H9 (cell line): ENCODE data around the gene CACNA1I. TPM values are rescaled to one million over a fixed set of nuclear protein-coding genes. Genes with fewer than 3 reads are reported as not detected.

Source experiments
- DNase-seq: peaks from one replicate; pipeline ENCODE4 v3.0.0-alpha.2; 2017
- H2AFZ ChIP-seq: one replicate; pipeline ENCODE4 v1.6.1; 2013; ENCODE audit warnings: mild to moderate bottlenecking, low read length, control low read depth, moderate library complexity
- H2AK5ac ChIP-seq: 2 replicates; pipeline ENCODE4 v1.6.1; 2013; ENCODE audit warnings: low read length, control low read depth, mixed read lengths; ENCODE audit not compliant: insufficient read length
- H2BK120ac ChIP-seq: one replicate; pipeline ENCODE4 v1.6.1; 2013; ENCODE audit warnings: low read depth, mild to moderate bottlenecking, low read length, control low read depth, inconsistent platforms; ENCODE audit not compliant: poor library complexity, severe bottlenecking
- H2BK12ac ChIP-seq: 2 replicates; pipeline ENCODE4 v1.6.1; 2013; ENCODE audit warnings: low read length, control low read depth, mixed read lengths, low read depth; ENCODE audit not compliant: insufficient read length
- H2BK15ac ChIP-seq: 2 replicates; pipeline ENCODE4 v1.6.1; 2013; ENCODE audit warnings: low read depth, low read length, control low read depth
- H2BK20ac ChIP-seq: one replicate; pipeline ENCODE4 v1.6.1; 2013; ENCODE audit warnings: low read depth, mild to moderate bottlenecking, low read length, control low read depth, inconsistent platforms; ENCODE audit not compliant: poor library complexity, severe bottlenecking
- H2BK5ac ChIP-seq: 2 replicates; pipeline ENCODE4 v1.6.1; 2013; ENCODE audit warnings: low read length, control low read depth, mixed read lengths; ENCODE audit not compliant: insufficient read length
- H3K14ac ChIP-seq: 2 replicates; pipeline ENCODE4 v1.6.1; 2013; ENCODE audit warnings: low read length, control low read depth; ENCODE audit not compliant: insufficient read depth
- H3K18ac ChIP-seq: 2 replicates; pipeline ENCODE4 v1.6.1; 2013; ENCODE audit warnings: low read depth, mild to moderate bottlenecking, mixed read lengths, low read length, control low read depth; ENCODE audit not compliant: insufficient read length
- H3K23ac ChIP-seq: 2 replicates; pipeline ENCODE4 v1.6.1; 2013; ENCODE audit warnings: low read length, control low read depth, mixed read lengths, low read depth; ENCODE audit not compliant: insufficient read length
- H3K23me2 ChIP-seq: 2 replicates; pipeline ENCODE4 v1.6.1; 2013; ENCODE audit warnings: low read depth, mild to moderate bottlenecking, mixed read lengths, low read length, control low read depth; ENCODE audit not compliant: insufficient read length, poor library complexity, severe bottlenecking
- H3K27ac ChIP-seq: 2 replicates; pipeline ENCODE4 v1.5.1; 2013; ENCODE audit warnings: low read length, control low read depth, mixed read lengths, low read depth; ENCODE audit not compliant: insufficient read length
- H3K27me3 ChIP-seq: 2 replicates; pipeline ENCODE4 v1.6.1; 2013; ENCODE audit warnings: low read length, control low read depth, inconsistent platforms; ENCODE audit not compliant: insufficient read depth
- H3K4ac ChIP-seq: 2 replicates; pipeline ENCODE4 v1.6.1; 2013; ENCODE audit warnings: low read depth, mild to moderate bottlenecking, control low read depth, inconsistent platforms, low read length, moderate library complexity
- H3K4me1 ChIP-seq: 2 replicates; pipeline ENCODE4 v1.6.1; 2013; ENCODE audit warnings: low read length, control low read depth, inconsistent platforms; ENCODE audit not compliant: insufficient read depth
- H3K4me2 ChIP-seq: 2 replicates; pipeline ENCODE4 v1.6.1; 2013; ENCODE audit warnings: low read length, control low read depth, mixed read lengths; ENCODE audit not compliant: insufficient read length, insufficient read depth
- H3K56ac ChIP-seq: 2 replicates; pipeline ENCODE4 v1.6.1; 2013; ENCODE audit warnings: low read depth, mild to moderate bottlenecking, mixed read lengths, low read length, control low read depth; ENCODE audit not compliant: insufficient read length
- H3K79me1 ChIP-seq: 2 replicates; pipeline ENCODE4 v1.6.1; 2013; ENCODE audit warnings: low read depth, mild to moderate bottlenecking, moderate library complexity, low read length, control low read depth, inconsistent platforms; ENCODE audit not compliant: insufficient read depth, poor library complexity, severe bottlenecking
- H3K79me2 ChIP-seq: 2 replicates; pipeline ENCODE4 v1.6.1; 2013; ENCODE audit warnings: low read length, control low read depth, inconsistent platforms; ENCODE audit not compliant: insufficient read depth
- H3K9ac ChIP-seq: 2 replicates; pipeline ENCODE4 v1.6.1; 2013; ENCODE audit warnings: low read length, control low read depth, mixed read lengths; ENCODE audit not compliant: insufficient read length; ENCODE audit errors: extremely low read depth
- H3K9me3 ChIP-seq: one replicate; pipeline ENCODE4 v1.6.1; 2013; ENCODE audit warnings: low read depth, low read length, inconsistent platforms; ENCODE audit not compliant: control insufficient read depth
- H3T11ph ChIP-seq: one replicate; pipeline ENCODE4 v1.6.1; 2013; ENCODE audit warnings: mild to moderate bottlenecking, low read length, control low read depth, inconsistent platforms
- H4K20me1 ChIP-seq: one replicate; pipeline ENCODE4 v1.6.1; 2013; ENCODE audit not compliant: control insufficient read depth, insufficient read length, insufficient read depth
- H4K5ac ChIP-seq: 2 replicates; pipeline ENCODE4 v1.6.1; 2013; ENCODE audit warnings: low read depth, mild to moderate bottlenecking, mixed read lengths, low read length, control low read depth; ENCODE audit not compliant: insufficient read length
- H4K8ac ChIP-seq: replicated peaks from 2 replicates; pipeline ENCODE4 v1.6.1; 2013; ENCODE audit warnings: low read length, control low read depth, mixed read lengths, low read depth; ENCODE audit not compliant: insufficient read length
- H4K91ac ChIP-seq: 2 replicates; pipeline ENCODE4 v1.6.1; 2013; ENCODE audit warnings: low read depth, mild to moderate bottlenecking, moderate library complexity, mixed read lengths, low read length, control low read depth; ENCODE audit not compliant: insufficient read length
- H3K27ac Mint-ChIP-seq, 3 experiments: 2 replicates in 2 of 3; 3 replicates in 1 of 3; pipeline ENCODE4 v1.8.0; 2020 to 2021; ENCODE audit warnings: mixed read lengths in 3 of 3, mild to moderate bottlenecking in 1 of 3, moderate library complexity in 1 of 3
- H3K27me3 Mint-ChIP-seq: 2 replicates; pipeline ENCODE4 v1.8.0; 2021; ENCODE audit warnings: low read depth, mild to moderate bottlenecking, moderate library complexity, mixed read lengths
- H3K36me3 Mint-ChIP-seq, 3 experiments: 2 replicates in 2 of 3; 3 replicates in 1 of 3; pipeline ENCODE4 v1.8.0; 2020 to 2021; ENCODE audit warnings: low read depth in 3 of 3, mixed read lengths in 3 of 3; ENCODE audit not compliant: insufficient read depth in 1 of 3
- H3K4me1 Mint-ChIP-seq, 2 experiments: 2 replicates each; pipeline ENCODE4 v1.8.0; 2020; ENCODE audit warnings: mixed read lengths in 2 of 2
- H3K4me3 Mint-ChIP-seq, 2 experiments: 2 replicates in 1 of 2; 3 replicates in 1 of 2; pipeline ENCODE4 v1.8.0; 2020 to 2021; ENCODE audit warnings: mild to moderate bottlenecking in 2 of 2, mixed read lengths in 2 of 2, moderate library complexity in 1 of 2
- H3K9me3 Mint-ChIP-seq, 2 experiments: 2 replicates in 1 of 2; 3 replicates in 1 of 2; pipeline ENCODE4 v1.8.0; 2020; ENCODE audit warnings: mild to moderate bottlenecking in 2 of 2, mixed read lengths in 2 of 2, moderate library complexity in 1 of 2
- CTCF ChIP-seq: fragments of 200-600 bp; sonication (generic); conservative IDR thresholded peaks from 3 replicates; pipeline ENCODE4 v1.8.0; 2021; ENCODE audit warnings: antibody characterized with exemption, mild to moderate bottlenecking
- WGBS: extraction: QIAGEN DNeasy Blood & Tissue Kit; methylation state at CpG from one replicate; pipeline ENCODE4 v1.1.7; 2013; ENCODE audit warnings: missing lambda C conversion rate, low lambda C conversion rate, mixed read lengths; ENCODE audit not compliant: insufficient read length; ENCODE audit errors: extremely low coverage; 5-methylcytosine and 5-hydroxymethylcytosine counted together
- total RNA-seq: library from RNA; stranded (reverse); gene quantifications from 2 replicates; pipeline ENCODE4 v1.2.1, GENCODE V29; 2021

Gene CACNA1I
- total RNA-seq, 1 experiment from 2014 or later, result 0.50 TPM

DNA sequence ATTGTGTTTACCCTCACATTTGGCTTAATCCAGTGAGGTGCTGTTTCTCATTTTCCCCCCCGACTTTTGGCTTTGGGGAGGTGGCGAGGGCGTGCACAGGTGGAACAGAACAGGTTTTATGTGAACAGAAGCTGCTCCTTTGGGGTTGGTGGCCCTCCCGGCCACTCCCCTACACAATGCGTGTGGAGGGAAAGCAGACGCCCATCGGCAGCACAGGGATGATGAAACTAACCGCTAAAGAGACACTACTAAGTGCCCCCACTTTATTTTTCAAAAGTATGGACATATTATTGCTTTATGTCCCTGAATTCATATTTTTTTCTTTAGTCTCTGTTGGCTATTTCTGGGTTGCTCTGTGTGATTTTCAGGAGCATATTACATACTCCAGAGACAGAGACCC is 162.1 kb downstream of the CACNA1I start:
- Histone ChIP-seq H4K20me1 (no peaks in the 10 kb centered on the region), H3K27ac (no peak overlapping the region), H2BK12ac (no peak overlapping the region), H3K23ac (no peak overlapping the region), H2BK20ac (no peak overlapping the region), H3K4ac (no peak overlapping the region), H3K4me1 (no peaks in the 10 kb centered on the region; the same call in 1 of the 2 replicates), H3K27me3 (no peaks in the 10 kb centered on the region), H3K18ac (no peak overlapping the region), H3K79me2 (no peaks in the 10 kb centered on the region), H3K56ac (no peak overlapping the region), H2BK5ac (no peak overlapping the region), H3K23me2 (no peaks in the 10 kb centered on the region), H3K79me1 (no peaks in the 10 kb centered on the region), H3K14ac (no peak overlapping the region), H3K9me3 (no peaks in the 10 kb centered on the region), H3K4me2 (no peak overlapping the region), H4K5ac (no peak overlapping the region), H2AFZ (no peak overlapping the region), H2BK15ac (no peak overlapping the region), H4K91ac (no peak overlapping the region), H3K9ac (no peak overlapping the region), H2BK120ac (no peak overlapping the region), H2AK5ac (no peak overlapping the region), H3T11ph (no peak overlapping the region), H4K8ac (no peak overlapping the region)
- Mint-ChIP-seq H3K4me3 (no peak overlapping the region), H3K4me1 (peaks cover 15 to 21% of the 10 kb centered on the region in 2 experiments), H3K27ac (no peak overlapping the region), H3K36me3 (no peaks in the 10 kb centered on the region), H3K27me3 (peaks cover 3% of the 10 kb centered on the region), H3K9me3 (no peaks in the 10 kb centered on the region)
- no peak for TF ChIP-seq CTCF
- WGBS, result no CpG with 5 or more reads among the region's 8 CpGs
- DNase-seq, result no peak
